T-cell (primary cell): ENCODE results near the gene RMRP. TPM values are rescaled to one million over a fixed set of nuclear protein-coding genes. Genes with fewer than 3 reads are reported as not detected.
"Not testable (repeated sequence)": the region's sequence is repeated elsewhere in the genome, so short reads cannot be mapped to it uniquely, and the experiment has no call there.

Source experiments
- ATAC-seq, 4 experiments: fragments of 200-7000 bp in 3 of 4; fragments of 150-1000 bp in 1 of 4; cut with Tn5 transposase; replicated peaks in 1 of 4; 1 replicate in 3 of 4; 2 replicates in 1 of 4; pipeline ENCODE4 v1.10.0; 2021; ENCODE audit warnings: moderate library complexity in 3 of 4, mild to moderate bottlenecking in 2 of 4, moderate number of reproducible peaks in 1 of 4
- CTCF ChIA-PET, 2 donors: fragments of 300-600 bp; sonication (Branson Sonifier 250); formaldehyde crosslinking; loops; one replicate each; lab custom pipeline; 2022; ENCODE audit warnings: antibody characterized with exemption in 2 of 2; lab: Charles Lee
- POLR2A ChIA-PET, 2 donors: fragments of 300-600 bp; sonication (Branson Sonifier 250); formaldehyde crosslinking; loops; one replicate each; lab custom pipeline; 2022; ENCODE audit warnings: antibody characterized with exemption in 2 of 2; lab: Charles Lee
- DNase-seq, 35 experiments: peaks; one replicate each; pipeline versions ENCODE4 v3.0.0 to v3.0.0-alpha.2; 2013 to 2023
- H3K27ac ChIP-seq: one replicate; pipeline ENCODE4 v1.5.1; 2013; ENCODE audit warnings: low read length
- H3K27me3 ChIP-seq, 2 experiments: replicated peaks in 1 of 2; 1 replicate in 1 of 2; 2 replicates in 1 of 2; pipeline versions ENCODE4 v1.6.1 to v1.7.0; 2013; ENCODE audit warnings: low read length in 1 of 2, mixed read lengths in 1 of 2; ENCODE audit not compliant: control insufficient read depth in 2 of 2, insufficient read depth in 2 of 2; ENCODE audit errors: extremely low read depth in 1 of 2
- H3K36me3 ChIP-seq, 2 donors: 1 replicate in 1 of 2; 2 replicates in 1 of 2; pipeline versions ENCODE4 v1.6.1 to v1.7.0; 2013; ENCODE audit warnings: low read length in 1 of 2; ENCODE audit not compliant: control insufficient read depth in 2 of 2, insufficient read depth in 1 of 2; ENCODE audit errors: extremely low read depth in 1 of 2
- H3K4me1 ChIP-seq, 2 experiments: 1 replicate in 1 of 2; 2 replicates in 1 of 2; pipeline versions ENCODE4 v1.6.1 to v1.7.0; 2013; ENCODE audit warnings: low read length in 2 of 2, mixed read lengths in 1 of 2; ENCODE audit not compliant: insufficient read depth in 2 of 2, control insufficient read depth in 1 of 2; ENCODE audit errors: extremely low read depth in 1 of 2
- H3K4me3 ChIP-seq, 2 donors: 1 replicate in 1 of 2; 2 replicates in 1 of 2; pipeline versions ENCODE4 v1.5.1 to v1.7.0; 2013; ENCODE audit warnings: mild to moderate bottlenecking in 2 of 2, low read length in 1 of 2, moderate library complexity in 1 of 2; ENCODE audit not compliant: control insufficient read depth in 1 of 2; ENCODE audit errors: extremely low read depth in 1 of 2
- H3K9me3 ChIP-seq: 2 replicates; pipeline ENCODE4 v1.7.0; 2013
- H3K27ac Mint-ChIP-seq, 2 donors: one replicate each; pipeline ENCODE4 v1.8.0; 2020 to 2021; ENCODE audit warnings: mild to moderate bottlenecking in 2 of 2, mixed read lengths in 2 of 2
- H3K27me3 Mint-ChIP-seq, 2 donors: one replicate each; pipeline ENCODE4 v1.8.0; 2021 to 2022; ENCODE audit warnings: mixed read lengths in 2 of 2
- H3K36me3 Mint-ChIP-seq: one replicate; pipeline ENCODE4 v1.8.0; 2021; ENCODE audit warnings: mixed read lengths
- H3K4me1 Mint-ChIP-seq, 3 donors: one replicate each; pipeline ENCODE4 v1.8.0; 2020 to 2022; ENCODE audit warnings: mixed read lengths in 3 of 3, mild to moderate bottlenecking in 1 of 3
- H3K4me3 Mint-ChIP-seq, 3 donors: one replicate each; pipeline ENCODE4 v1.8.0; 2020 to 2022; ENCODE audit warnings: mild to moderate bottlenecking in 3 of 3, mixed read lengths in 3 of 3, moderate library complexity in 3 of 3
- H3K9me3 Mint-ChIP-seq, 3 donors: one replicate each; pipeline ENCODE4 v1.8.0; 2020 to 2022; ENCODE audit warnings: mixed read lengths in 3 of 3
- WGBS: methylation state at CpG from one replicate; pipeline ENCODE4 v1.1.5; 2013; ENCODE audit warnings: missing lambda C conversion rate; ENCODE audit not compliant: insufficient coverage; 5-methylcytosine and 5-hydroxymethylcytosine counted together
- total RNA-seq, 35 experiments: library from RNA in 6 of 35; stranded (reverse) in 6 of 35; fragments of 120-200 nt in 1 of 35; gene quantifications; one replicate each; pipeline versions ENCODE4 v1.2.1 to v1.2.4 and lab custom pipeline; 2013 to 2026

The RMRP gene
- total RNA-seq, 5 donors from 2014 or later (not counting 1 experiment from before 2014, with no cell fraction given), result 10,537 to 37,987 (median 30,491) TPM

- Mint-ChIP-seq H3K4me1 (peaks cover 63 to 73% (median 67%) of the 10 kb centered on the region in 3 donors), H3K27ac (peak overlapping the region in 1 of 2 donors; percentile 55)
- DNase-seq, H3K36me3 Mint-ChIP-seq, ATAC-seq, H3K9me3 ChIP-seq, H3K9me3 Mint-ChIP-seq, H3K36me3 ChIP-seq, H3K4me3 Mint-ChIP-seq, H3K27me3 Mint-ChIP-seq, H3K4me3 ChIP-seq, H3K27ac ChIP-seq, H3K27me3 ChIP-seq, CTCF ChIA-PET, POLR2A ChIA-PET: not testable (repeated sequence)
- no CpG with 5 or more reads among the region's 3 CpGs for WGBS
- peaks cover 19 to 52% of the 10 kb centered on the region in 2 experiments for H3K4me1 ChIP-seq
These were observed 16.3 kb downstream of the RMRP start for GRCh38 chr9:35641478-35641877.

- peaks cover 25 to 49% of the 10 kb centered on the region in 2 experiments for H3K4me1 ChIP-seq
- H3K27me3 ChIP-seq, H3K4me3 ChIP-seq, DNase-seq, H3K36me3 ChIP-seq, H3K36me3 Mint-ChIP-seq, H3K27ac ChIP-seq, H3K9me3 Mint-ChIP-seq, H3K4me3 Mint-ChIP-seq, H3K9me3 ChIP-seq, H3K27me3 Mint-ChIP-seq, ATAC-seq: not testable (repeated sequence)
- CTCF ChIA-PET, result interaction anchor here in 1 of 2 donors (2.0 kb wide), 1 partner anchor 16 kb away, joined by 13 read pairs; the partner anchor contains the start of genes CCDC107 and RMRP
- POLR2A ChIA-PET, result interaction anchor here in 1 of 2 donors (1.4 kb wide), 1 partner anchor 17 kb away, joined by 4 read pairs; the partner anchor contains the start of genes CCDC107 and RMRP
- H3K4me1 Mint-ChIP-seq, result peaks cover 67 to 73% (median 68%) of the 10 kb centered on the region in 3 donors
- H3K27ac Mint-ChIP-seq, result peak overlapping the region; percentile 8 to 47
- WGBS, result 98% methylated on average over 8 of the region's 15 CpGs
These were observed 17.4 kb downstream of the RMRP start for GRCh38 chr9:35640431-35640830.

- no CpG with 5 or more reads among the region's 1 CpG for WGBS
- no peaks in the 10 kb centered on the region for H3K36me3 ChIP-seq
- peaks cover 23 to 42% of the 10 kb centered on the region in 2 experiments for H3K4me1 ChIP-seq
- peak overlapping the region; percentile 71 for H3K27ac ChIP-seq
- no peak for ATAC-seq
- H3K27me3 ChIP-seq, result no peaks in the 10 kb centered on the region
- ChIA-PET CTCF (interaction anchor here (0.6 to 2.0 kb wide), 7 partner anchors 17 to 993 kb away, joined by 3 to 13 read pairs (median 4); partner anchors contain the start of genes CCDC107 (in 1 of the 2) and RMRP (in 1 of the 2)), POLR2A (interaction anchor here (0.5 to 1.4 kb wide), 4 partner anchors 18 to 203 kb away, joined by 3 to 4 read pairs (median 3); partner anchors contain the start of genes CCDC107 (in 1 of the 2) and RMRP (in 1 of the 2))
- no peak overlapping the region for H3K4me3 ChIP-seq
- Mint-ChIP-seq H3K4me3 (peak overlapping the region in 2 of 3 donors; percentile 29 to 65), H3K4me1 (peaks cover 65 to 73% (median 69%) of the 10 kb centered on the region in 3 donors), H3K9me3 (no peaks in the 10 kb centered on the region), H3K27ac (peak overlapping the region; percentile 78 to 90), H3K36me3 (peaks cover 9% of the 10 kb centered on the region), H3K27me3 (no peaks in the 10 kb centered on the region)
- DNase-seq, result no peak
- no peaks in the 10 kb centered on the region for H3K9me3 ChIP-seq
These were observed 18.2 kb downstream of the RMRP start for GRCh38 chr9:35639631-35640030.

- not testable (repeated sequence) for H3K27me3 Mint-ChIP-seq, DNase-seq, H3K9me3 Mint-ChIP-seq, H3K36me3 Mint-ChIP-seq, H3K27me3 ChIP-seq, H3K9me3 ChIP-seq, H3K4me3 ChIP-seq, H3K36me3 ChIP-seq
- POLR2A ChIA-PET, result interaction anchor here in 1 of 2 donors (0.6 to 1.4 kb wide), 3 partner anchors 18 to 203 kb away, joined by 3 to 4 read pairs (median 3); partner anchors contain the start of genes CCDC107 and RMRP
- Mint-ChIP-seq H3K4me3 (peak overlapping the region in 1 of 3 donors; percentile 65), H3K27ac (peak overlapping the region; percentile 78 to 90), H3K4me1 (peaks cover 61 to 70% (median 65%) of the 10 kb centered on the region in 3 donors)
- CTCF ChIA-PET, result interaction anchor here in 1 of 2 donors (0.7 to 2.0 kb wide), 7 partner anchors 17 to 992 kb away, joined by 3 to 13 read pairs (median 4); partner anchors contain the start of genes CCDC107, CD72 and RMRP
- no CpG with 5 or more reads among the region's 1 CpG for WGBS
- peak in 1 of 4 experiments; percentile 63 for ATAC-seq
- peaks cover 20 to 37% of the 10 kb centered on the region in 2 experiments for H3K4me1 ChIP-seq
- H3K27ac ChIP-seq, result peak overlapping the region; percentile 71
These were observed 18.6 kb downstream of the RMRP start for GRCh38 chr9:35639225-35639624.

- H3K4me3 Mint-ChIP-seq, result peak overlapping the region in 2 of 3 donors; percentile 47 to 65
These were observed 19.1 kb downstream of the RMRP start for GRCh38 chr9:35638751-35639150.

DNA sequence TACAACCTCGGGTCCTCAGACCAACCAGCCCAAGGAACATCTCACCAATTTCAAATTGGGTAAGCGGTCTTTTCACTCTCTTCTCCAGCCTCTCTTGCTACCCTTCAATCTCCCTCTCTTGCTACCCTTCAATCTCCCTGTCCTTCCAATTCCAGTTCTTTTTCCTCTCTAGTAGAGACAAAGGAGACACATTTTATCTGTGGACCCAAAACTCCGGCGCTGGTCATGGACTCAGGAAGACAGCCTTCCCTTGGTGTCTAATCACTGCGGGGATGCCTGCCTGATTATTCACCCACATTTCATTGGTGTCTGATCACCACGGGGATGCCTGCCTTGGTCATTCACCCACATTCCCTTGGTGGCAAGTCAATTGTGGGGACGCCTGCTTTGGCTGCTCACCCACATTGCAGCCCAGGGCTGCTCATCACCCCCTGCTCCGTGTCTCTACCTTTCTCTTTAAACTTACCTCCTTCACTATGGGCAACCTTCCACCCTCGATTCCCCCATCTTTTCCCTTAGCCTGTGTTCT, 20.3 kb downstream of the RMRP start:
- H3K27me3 Mint-ChIP-seq, H3K9me3 ChIP-seq, ATAC-seq, POLR2A ChIA-PET, H3K36me3 Mint-ChIP-seq, H3K36me3 ChIP-seq, H3K9me3 Mint-ChIP-seq, H3K4me3 ChIP-seq, DNase-seq, H3K27me3 ChIP-seq: not testable (repeated sequence)
- 96% methylated on average over 9 of the region's 9 CpGs for WGBS
- CTCF ChIA-PET, result interaction anchor here in 1 of 2 donors (1.1 kb wide), 1 partner anchor 10 kb away, joined by 3 read pairs; no protein-coding TSS in a partner anchor
- peaks cover 20 to 30% of the 10 kb centered on the region in 2 experiments for H3K4me1 ChIP-seq
- H3K4me3 Mint-ChIP-seq, result peak overlapping the region in 1 of 3 donors; percentile 65
- peak overlapping the region; percentile 82 to 90 for H3K27ac Mint-ChIP-seq
- peak overlapping the region; percentile 71 for H3K27ac ChIP-seq
- H3K4me1 Mint-ChIP-seq, result peaks cover 50 to 69% (median 56%) of the 10 kb centered on the region in 3 donors

More at GRCh38 chr9:35638751-35639150, 19.1 kb downstream of the RMRP start:
- peaks cover 20 to 37% of the 10 kb centered on the region in 2 experiments for H3K4me1 ChIP-seq
- not testable (repeated sequence) for H3K36me3 ChIP-seq, H3K9me3 Mint-ChIP-seq, H3K9me3 ChIP-seq, H3K27me3 ChIP-seq, H3K27me3 Mint-ChIP-seq, H3K36me3 Mint-ChIP-seq
- CTCF ChIA-PET, result interaction anchor here (0.6 to 2.0 kb wide), 10 partner anchors 8 to 992 kb away, joined by 3 to 13 read pairs (median 4); partner anchors contain the start of genes CCDC107 (in 1 of the 2), CD72 (in 1 of the 2) and RMRP (in 1 of the 2)
- POLR2A ChIA-PET, result interaction anchor here in 1 of 2 donors (0.7 kb wide), 2 partner anchors 8 to 92 kb away, joined by 3 to 11 read pairs; no protein-coding TSS in a partner anchor
- H3K27ac ChIP-seq, result peak overlapping the region; percentile 71
- peak overlapping the region; percentile 82 to 90 for H3K27ac Mint-ChIP-seq
- ATAC-seq (peak; percentile 60 to 91 (median 82)), DNase-seq (peak in 23 of 35 experiments; percentile 16 to 69 (median 39))
- WGBS, result no CpG with 5 or more reads among the region's 8 CpGs
- H3K4me3 ChIP-seq, result peak overlapping the region in 1 of 2 donors; percentile 6
- H3K4me1 Mint-ChIP-seq, result peaks cover 59 to 70% (median 64%) of the 10 kb centered on the region in 3 donors
